ENCODE measurements around the gene ZNF335. TPM values are rescaled to one million over a fixed set of nuclear protein-coding genes. Genes with fewer than 3 reads are reported as not detected.
A peak's percentile ranks its signal among the peaks of the same experiment; 100 is the strongest.
"Not testable (repeated sequence)": the region's sequence is repeated elsewhere in the genome, so short reads cannot be mapped to it uniquely, and the experiment has no call there.

ZNF335 gene
- total RNA-seq, 3 donors from 2014 or later = 12.6 to 25.9 (median 20.6) TPM

DNA sequence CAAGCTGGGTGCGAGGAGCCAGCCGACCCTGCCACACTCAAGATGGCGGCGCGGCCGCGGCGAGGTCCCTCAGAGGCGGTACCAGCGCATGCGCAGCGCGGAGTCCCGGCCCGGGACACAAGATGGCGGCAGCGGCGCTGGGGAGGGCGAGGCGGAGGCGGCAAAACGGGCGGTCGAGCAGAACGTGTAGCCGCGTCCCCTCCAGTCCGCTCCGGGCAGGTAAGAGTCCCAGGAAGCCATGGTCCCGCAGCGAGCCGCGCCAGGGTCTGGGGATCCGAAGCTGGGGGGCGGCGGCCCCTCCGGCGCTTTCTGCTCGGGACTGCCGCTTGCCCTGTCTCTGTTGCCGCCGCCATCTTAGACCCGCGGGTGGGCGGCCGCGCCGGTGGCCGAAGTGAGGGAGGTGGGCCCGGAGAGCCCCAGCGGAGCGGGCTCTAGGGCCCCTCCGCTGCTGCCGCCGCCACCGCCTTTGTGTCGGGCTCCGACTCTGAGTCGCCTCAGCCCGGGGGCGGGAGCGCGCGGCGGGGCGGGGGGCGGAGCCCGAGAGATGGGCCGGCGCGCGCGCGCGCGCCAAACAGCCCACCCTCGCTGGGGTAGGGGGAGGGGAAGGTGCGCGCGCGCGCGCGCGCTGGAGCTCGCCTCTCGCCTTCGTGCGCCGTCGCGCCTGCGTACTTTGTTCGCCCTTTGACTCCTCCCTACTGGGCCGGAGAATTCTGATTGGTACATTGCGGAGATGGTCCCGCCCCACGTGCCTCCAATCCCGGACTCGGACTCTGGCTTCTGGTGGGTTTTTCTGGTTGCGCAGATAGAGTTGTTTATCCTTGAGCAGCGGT is 37.2 kb downstream of the ZNF335 start, which contains the start of gene PCIF1:
Gene PCIF1 (plus strand): TSS at position 98 of the 830 bp plus-strand sequence. CDS start 4,317 bp downstream, outside the sequence.
- H3K27ac ChIP-seq = peak within 1 kb of the TSS; percentile 100
- TF ChIP-seq POLR2A (IDR thresholded peaks at IDR 0.05) (peak; percentile 96), POLR2AphosphoS5 (IDR thresholded peaks at IDR 0.05) (peak; percentile 99 to 100 (median 100))
- TF ChIP-seq, protein P1, sequence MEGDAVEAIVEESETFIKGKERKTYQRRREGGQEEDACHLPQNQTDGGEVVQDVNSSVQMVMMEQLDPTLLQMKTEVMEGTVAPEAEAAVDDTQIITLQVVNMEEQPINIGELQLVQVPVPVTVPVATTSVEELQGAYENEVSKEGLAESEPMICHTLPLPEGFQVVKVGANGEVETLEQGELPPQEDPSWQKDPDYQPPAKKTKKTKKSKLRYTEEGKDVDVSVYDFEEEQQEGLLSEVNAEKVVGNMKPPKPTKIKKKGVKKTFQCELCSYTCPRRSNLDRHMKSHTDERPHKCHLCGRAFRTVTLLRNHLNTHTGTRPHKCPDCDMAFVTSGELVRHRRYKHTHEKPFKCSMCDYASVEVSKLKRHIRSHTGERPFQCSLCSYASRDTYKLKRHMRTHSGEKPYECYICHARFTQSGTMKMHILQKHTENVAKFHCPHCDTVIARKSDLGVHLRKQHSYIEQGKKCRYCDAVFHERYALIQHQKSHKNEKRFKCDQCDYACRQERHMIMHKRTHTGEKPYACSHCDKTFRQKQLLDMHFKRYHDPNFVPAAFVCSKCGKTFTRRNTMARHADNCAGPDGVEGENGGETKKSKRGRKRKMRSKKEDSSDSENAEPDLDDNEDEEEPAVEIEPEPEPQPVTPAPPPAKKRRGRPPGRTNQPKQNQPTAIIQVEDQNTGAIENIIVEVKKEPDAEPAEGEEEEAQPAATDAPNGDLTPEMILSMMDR (IDR thresholded peaks at IDR 0.05) = peak in 2 of 3 donors; percentile 25 to 30
- H3K4me3 ChIP-seq = peak within 1 kb of the TSS; percentile 81 to 100 (median 98)
- peaks cover 10% of the 10 kb centered on the region for H3K36me3 ChIP-seq
- no peaks in the 10 kb centered on the region for H3K9me3 ChIP-seq
- intact Hi-C loops (cut with DNase I; ENCODE audit: low total_unique reads) = loop anchor here (5.0 kb wide), 1 partner anchor 242 kb away; no protein-coding TSS in a partner anchor
- no peaks in the 10 kb centered on the region for H3K4me1 ChIP-seq
- no peaks in the 10 kb centered on the region for H3K27me3 ChIP-seq
- peak; percentile 97 for DNase-seq (ENCODE audit: low spot score in 2 of 2)

DNA sequence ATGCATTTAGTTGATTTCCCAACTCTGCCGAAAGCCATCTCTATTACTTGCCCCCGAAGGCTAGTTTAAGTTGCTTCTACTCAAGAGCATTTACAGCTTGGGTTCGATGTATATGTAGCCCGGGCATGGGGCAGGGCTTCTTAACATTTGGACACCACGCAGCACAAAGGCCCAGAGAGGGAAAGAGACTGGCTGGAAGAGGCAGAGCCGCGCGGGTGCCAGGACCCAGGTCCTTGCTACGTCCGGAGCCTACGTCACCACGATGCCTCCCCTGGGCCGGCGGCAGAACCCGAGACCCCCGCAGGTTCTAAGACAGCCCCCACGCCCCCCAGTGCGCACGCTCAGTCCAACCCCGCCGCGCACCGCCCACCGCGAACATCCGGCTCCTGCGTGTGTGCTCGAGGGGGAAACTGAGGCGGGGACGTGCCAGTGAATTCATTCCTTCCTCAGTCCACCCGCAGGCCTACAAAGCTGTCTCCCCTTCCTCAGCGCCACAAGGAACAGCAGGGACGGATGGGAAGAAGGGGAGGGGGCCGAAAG is 37.9 kb downstream of the ZNF335 start:
- H3K4me1 ChIP-seq = no peaks in the 10 kb centered on the region
- no peaks in the 10 kb centered on the region for H3K27me3 ChIP-seq
- no peaks in the 10 kb centered on the region for H3K9me3 ChIP-seq
- TF ChIP-seq, protein P1 (IDR thresholded peaks at IDR 0.05) = no peak
- TF ChIP-seq POLR2AphosphoS5 (IDR thresholded peaks at IDR 0.05) (no peak), POLR2A (IDR thresholded peaks at IDR 0.05) (no peak)
- peaks cover 7% of the 10 kb centered on the region for H3K36me3 ChIP-seq
- H3K4me3 ChIP-seq = peak overlapping the region; percentile 81 to 100 (median 98)
- intact Hi-C loops (cut with DNase I; ENCODE audit: low total_unique reads) = no loop called here
- H3K27ac ChIP-seq = peak overlapping the region; percentile 100
- DNase-seq (ENCODE audit: low spot score in 2 of 2) = peak in 1 of 2 donors; percentile 45

DNA sequence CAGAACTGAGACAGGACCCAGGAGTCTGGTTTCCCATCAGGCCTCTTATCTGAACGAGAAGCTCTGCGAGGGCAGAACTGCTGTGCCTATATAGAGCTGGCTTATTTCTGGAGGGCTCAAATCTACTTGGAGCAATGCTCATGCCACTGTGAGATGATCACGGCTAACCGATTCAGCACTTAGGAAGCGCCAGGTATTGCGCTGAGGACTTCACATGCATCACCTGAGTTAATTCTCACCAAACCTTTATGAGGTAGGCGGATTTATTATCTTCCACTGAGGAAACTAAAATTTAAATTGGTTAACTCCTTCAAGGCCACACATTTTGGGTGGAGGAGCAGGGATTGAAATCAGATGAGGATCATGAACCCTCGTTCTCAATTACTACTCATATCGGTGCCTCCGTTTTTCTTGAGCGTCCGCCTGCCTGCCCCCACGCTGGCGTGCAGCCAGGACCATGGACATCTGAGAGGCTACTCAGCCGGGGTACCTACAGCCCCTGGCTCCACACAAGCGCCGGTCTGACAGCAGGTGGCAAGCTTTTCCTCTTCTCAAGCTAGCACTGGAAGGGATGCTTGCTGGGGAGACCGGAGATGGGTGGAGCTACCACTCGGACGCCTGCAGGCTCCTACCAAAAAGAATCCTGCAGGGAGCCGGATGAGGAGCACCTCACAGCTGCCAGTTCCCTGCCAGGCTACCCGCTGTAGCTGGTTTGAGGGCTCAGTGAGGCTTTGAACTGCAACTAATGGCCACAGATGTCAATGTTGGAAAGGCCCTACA is 38.5 kb downstream of the ZNF335 start:
- Histone ChIP-seq H3K9me3 (no peaks in the 10 kb centered on the region), H3K4me3 (peak overlapping the region; percentile 81 to 100 (median 98)), H3K27me3 (no peaks in the 10 kb centered on the region), H3K27ac (peak overlapping the region; percentile 100), H3K4me1 (no peaks in the 10 kb centered on the region), H3K36me3 (peaks cover 7% of the 10 kb centered on the region)
- peak; percentile 64 to 71 for DNase-seq (ENCODE audit: low spot score in 2 of 2)
- TF ChIP-seq, protein P1 (IDR thresholded peaks at IDR 0.05) = peak in 2 of 3 donors; percentile 19 to 36
- TF ChIP-seq POLR2AphosphoS5 (IDR thresholded peaks at IDR 0.05) = no peak
- TF ChIP-seq POLR2A (IDR thresholded peaks at IDR 0.05) = no peak
- intact Hi-C loops (cut with DNase I; ENCODE audit: low total_unique reads) = no loop called here

DNA sequence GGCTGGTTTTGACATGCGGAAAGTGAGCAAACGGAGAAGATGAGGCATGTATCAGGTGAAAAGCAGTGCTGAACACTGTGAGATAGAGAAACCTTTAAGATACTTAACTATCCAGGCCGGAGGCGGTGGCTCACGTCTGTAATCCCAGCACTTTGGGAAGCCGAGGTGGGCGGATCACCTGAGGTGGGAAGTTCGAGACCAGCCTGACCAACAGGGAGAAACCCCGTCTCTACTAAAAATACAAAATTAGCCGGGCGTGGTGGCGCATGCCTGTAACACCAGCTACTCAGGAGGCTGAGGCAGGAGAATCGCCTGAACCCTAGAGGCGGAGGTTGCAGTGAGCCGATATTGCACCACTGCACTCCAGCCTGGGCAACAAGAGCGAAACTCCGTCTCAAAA is 40.3 kb downstream of the ZNF335 start:
- DNase-seq (ENCODE audit: low spot score in 2 of 2); H3K9me3 ChIP-seq; H3K27ac ChIP-seq; intact Hi-C loops (cut with DNase I; ENCODE audit: low total_unique reads); H3K4me1 ChIP-seq; H3K36me3 ChIP-seq; H3K27me3 ChIP-seq; H3K4me3 ChIP-seq: not testable (repeated sequence)

DNA sequence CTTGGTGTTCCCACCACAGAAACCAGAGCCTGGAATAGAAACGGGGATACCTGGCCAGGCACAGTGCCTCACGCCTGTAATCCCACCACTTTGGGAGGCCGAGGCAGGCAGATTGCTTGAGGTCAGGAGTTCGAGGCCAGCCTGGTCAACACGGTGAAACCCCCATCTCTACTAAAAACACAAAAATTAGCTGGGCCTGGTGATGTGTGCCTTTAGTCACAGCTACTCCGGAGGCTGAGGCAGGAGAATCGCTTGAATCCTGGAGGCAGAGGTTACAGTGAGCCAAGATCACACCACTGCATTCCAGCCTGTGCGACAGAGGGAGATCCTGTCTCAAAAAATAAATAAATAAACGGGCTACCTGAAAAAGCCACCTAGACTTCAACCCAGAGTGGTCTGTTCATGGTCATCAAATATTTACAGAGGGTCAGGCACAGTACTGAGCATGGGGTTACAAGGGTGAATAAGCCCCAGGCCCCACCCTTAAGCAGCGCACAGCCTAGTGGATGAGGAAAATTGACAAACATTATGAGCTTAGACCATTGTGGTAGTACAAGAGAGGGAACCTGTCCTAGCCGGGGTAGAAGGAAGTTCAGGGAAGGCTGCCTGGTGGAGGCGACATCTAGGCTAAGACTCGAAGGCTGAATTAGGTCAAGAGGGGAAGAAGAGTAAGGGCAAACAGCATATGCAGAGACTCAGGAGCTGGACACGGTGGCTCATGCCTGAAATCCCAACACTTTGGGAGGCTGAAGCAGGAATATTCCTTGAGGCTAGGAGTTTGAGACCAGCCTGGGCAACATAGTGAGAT is 44.7 kb downstream of the ZNF335 start:
- TF ChIP-seq, protein P1 (IDR thresholded peaks at IDR 0.05) = no peak
- no peak for TF ChIP-seq POLR2A (IDR thresholded peaks at IDR 0.05)
- no peak for TF ChIP-seq POLR2AphosphoS5 (IDR thresholded peaks at IDR 0.05)
- intact Hi-C loops (cut with DNase I; ENCODE audit: low total_unique reads) = no loop called here
- Histone ChIP-seq H3K9me3 (no peaks in the 10 kb centered on the region), H3K4me3 (no peak overlapping the region), H3K36me3 (no peaks in the 10 kb centered on the region), H3K27ac (no peak overlapping the region), H3K27me3 (no peaks in the 10 kb centered on the region), H3K4me1 (peaks cover 0 to 3% of the 10 kb centered on the region in 2 donors)
- no peak for DNase-seq (ENCODE audit: low spot score in 2 of 2)

All from breast epithelium (tissue), 4 donors.